ENCODE measurements around the gene AZU1.

DNA sequence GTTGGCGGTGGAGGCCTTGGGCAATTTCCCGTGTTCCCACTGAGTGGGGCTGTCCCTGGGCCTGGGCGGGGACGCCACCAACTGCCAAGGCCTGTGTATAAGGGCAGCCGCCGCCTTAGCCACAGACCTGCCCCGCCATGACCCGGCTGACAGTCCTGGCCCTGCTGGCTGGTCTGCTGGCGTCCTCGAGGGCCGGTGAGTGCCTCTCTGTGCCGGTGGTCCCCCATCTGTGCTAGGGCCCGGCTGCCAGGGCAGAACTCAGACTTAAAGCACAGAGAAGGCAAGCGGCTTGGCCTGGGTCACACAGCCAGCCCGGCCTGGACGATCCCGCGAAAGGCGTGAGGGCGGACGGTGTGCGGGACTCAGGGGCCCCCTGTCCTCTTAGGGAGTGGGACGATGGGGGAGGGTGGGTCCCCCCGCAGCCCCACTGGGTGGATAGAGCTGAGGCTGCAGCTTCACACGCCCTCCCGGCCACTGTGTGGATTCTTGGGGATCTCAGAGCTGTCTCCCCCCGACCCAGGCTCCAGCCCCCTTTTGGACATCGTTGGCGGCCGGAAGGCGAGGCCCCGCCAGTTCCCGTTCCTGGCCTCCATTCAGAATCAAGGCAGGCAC, at the start of gene AZU1:
- TF ChIP-seq, protein P1, sequence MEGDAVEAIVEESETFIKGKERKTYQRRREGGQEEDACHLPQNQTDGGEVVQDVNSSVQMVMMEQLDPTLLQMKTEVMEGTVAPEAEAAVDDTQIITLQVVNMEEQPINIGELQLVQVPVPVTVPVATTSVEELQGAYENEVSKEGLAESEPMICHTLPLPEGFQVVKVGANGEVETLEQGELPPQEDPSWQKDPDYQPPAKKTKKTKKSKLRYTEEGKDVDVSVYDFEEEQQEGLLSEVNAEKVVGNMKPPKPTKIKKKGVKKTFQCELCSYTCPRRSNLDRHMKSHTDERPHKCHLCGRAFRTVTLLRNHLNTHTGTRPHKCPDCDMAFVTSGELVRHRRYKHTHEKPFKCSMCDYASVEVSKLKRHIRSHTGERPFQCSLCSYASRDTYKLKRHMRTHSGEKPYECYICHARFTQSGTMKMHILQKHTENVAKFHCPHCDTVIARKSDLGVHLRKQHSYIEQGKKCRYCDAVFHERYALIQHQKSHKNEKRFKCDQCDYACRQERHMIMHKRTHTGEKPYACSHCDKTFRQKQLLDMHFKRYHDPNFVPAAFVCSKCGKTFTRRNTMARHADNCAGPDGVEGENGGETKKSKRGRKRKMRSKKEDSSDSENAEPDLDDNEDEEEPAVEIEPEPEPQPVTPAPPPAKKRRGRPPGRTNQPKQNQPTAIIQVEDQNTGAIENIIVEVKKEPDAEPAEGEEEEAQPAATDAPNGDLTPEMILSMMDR (conservative IDR thresholded peaks at IDR 0.05 in 1 of 2, IDR thresholded peaks at IDR 0.05 in 1 of 2; ENCODE audit: extremely low read depth in 1 of 2, insufficient read depth in 1 of 2, low read depth in 1 of 2, low read length in 2 of 2): no peak
- no peak for TF ChIP-seq EZH2 (IDR thresholded peaks at IDR 0.05; ENCODE audit: borderline replicate concordance, low read length)

Data from mammary epithelial cell (primary cell).